ENCODE results near the gene SNX20. TPM values are rescaled to one million over a fixed set of nuclear protein-coding genes. Genes with fewer than 3 reads are reported as not detected.

SNX20 gene
- total RNA-seq, 1 experiment from 2014 or later: not detected

DNA sequence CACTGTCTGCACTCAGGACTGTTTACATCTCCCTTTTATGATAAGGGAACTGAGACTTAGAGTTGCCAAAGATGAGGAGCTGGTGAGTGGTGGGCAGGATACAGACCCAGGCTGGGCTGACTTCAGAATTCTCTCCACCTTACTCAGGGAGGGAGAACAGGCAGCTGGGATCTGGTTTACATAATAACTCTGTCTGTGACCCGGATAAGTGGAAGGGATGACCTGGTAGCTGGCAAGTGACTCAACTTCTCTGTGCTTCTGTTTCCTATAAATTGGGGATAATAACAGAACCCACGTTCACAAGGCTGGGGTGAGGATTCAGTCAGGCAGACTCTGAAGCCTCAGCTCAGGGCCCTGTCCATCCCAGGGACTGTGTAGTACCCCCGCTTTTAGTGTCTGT is 2.6 kb downstream of the SNX20 start:
- DNase-seq (ENCODE audit: low spot score): no peak
- Histone ChIP-seq H3K36me3 (ENCODE audit: insufficient read depth, low read length, poor library complexity, severe bottlenecking) (no peaks in the 10 kb centered on the region), H3K27ac (ENCODE audit: low read depth, low read length, poor library complexity, severe bottlenecking) (no peak overlapping the region), H3K27me3 (replicated peaks; ENCODE audit: insufficient read depth, low read depth, low read length, poor library complexity) (no peaks in the 10 kb centered on the region), H3K9me3 (ENCODE audit: low read depth, low read length, poor library complexity, severe bottlenecking) (no peaks in the 10 kb centered on the region), H3K4me1 (ENCODE audit: insufficient read depth, low read length, poor library complexity, severe bottlenecking) (no peaks in the 10 kb centered on the region), H3K4me3 (ENCODE audit: low read depth, low read length, poor library complexity, severe bottlenecking) (no peak overlapping the region)
- no TSS peak for BruUV-seq (replicated peaks)
- POLR2A ChIA-PET (ENCODE audit: low non-redundant PET): no interaction called here
- CTCF ChIA-PET: interaction anchor here (1.1 kb wide), 1 partner anchor 13 kb away, joined by 4 read pairs; no protein-coding TSS in a partner anchor
- intact Hi-C loops (cut with micrococcal nuclease; ENCODE audit: unreplicated experiment): no loop called here
- TF ChIP-seq, protein P1, sequence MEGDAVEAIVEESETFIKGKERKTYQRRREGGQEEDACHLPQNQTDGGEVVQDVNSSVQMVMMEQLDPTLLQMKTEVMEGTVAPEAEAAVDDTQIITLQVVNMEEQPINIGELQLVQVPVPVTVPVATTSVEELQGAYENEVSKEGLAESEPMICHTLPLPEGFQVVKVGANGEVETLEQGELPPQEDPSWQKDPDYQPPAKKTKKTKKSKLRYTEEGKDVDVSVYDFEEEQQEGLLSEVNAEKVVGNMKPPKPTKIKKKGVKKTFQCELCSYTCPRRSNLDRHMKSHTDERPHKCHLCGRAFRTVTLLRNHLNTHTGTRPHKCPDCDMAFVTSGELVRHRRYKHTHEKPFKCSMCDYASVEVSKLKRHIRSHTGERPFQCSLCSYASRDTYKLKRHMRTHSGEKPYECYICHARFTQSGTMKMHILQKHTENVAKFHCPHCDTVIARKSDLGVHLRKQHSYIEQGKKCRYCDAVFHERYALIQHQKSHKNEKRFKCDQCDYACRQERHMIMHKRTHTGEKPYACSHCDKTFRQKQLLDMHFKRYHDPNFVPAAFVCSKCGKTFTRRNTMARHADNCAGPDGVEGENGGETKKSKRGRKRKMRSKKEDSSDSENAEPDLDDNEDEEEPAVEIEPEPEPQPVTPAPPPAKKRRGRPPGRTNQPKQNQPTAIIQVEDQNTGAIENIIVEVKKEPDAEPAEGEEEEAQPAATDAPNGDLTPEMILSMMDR (conservative IDR thresholded peaks at IDR 0.05; ENCODE audit: low read depth, low read length): no peak
- TF ChIP-seq EZH2 (IDR thresholded peaks at IDR 0.05; ENCODE audit: borderline replicate concordance, low read depth, low read length, poor library complexity, severe bottlenecking): no peak

DNA sequence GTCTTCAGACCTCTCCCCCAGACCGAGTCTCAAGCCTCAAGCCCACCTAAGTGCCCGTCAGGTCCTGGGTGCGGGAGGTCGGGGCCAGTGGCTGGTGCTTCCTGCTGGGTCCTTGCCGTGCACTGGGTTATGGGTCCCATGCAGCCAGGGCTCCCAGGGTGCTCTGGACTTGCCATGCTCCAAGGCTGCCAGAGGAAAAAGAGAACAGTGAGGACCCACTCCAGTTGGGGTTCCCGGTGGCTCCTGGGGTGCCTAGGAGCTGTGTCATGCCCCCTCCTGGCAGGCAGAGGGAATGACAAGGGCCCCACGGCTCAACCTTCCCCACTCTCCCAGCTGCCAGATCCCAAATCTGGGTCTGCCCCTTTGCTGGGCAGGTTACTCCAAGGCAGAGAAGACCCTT is 3.8 kb downstream of the SNX20 start:
- Histone ChIP-seq H3K27me3 (replicated peaks; ENCODE audit: insufficient read depth, low read depth, low read length, poor library complexity) (no peaks in the 10 kb centered on the region), H3K4me3 (ENCODE audit: low read depth, low read length, poor library complexity, severe bottlenecking) (no peak overlapping the region), H3K4me1 (ENCODE audit: insufficient read depth, low read length, poor library complexity, severe bottlenecking) (no peaks in the 10 kb centered on the region), H3K9me3 (ENCODE audit: low read depth, low read length, poor library complexity, severe bottlenecking) (peaks cover 7% of the 10 kb centered on the region), H3K36me3 (ENCODE audit: insufficient read depth, low read length, poor library complexity, severe bottlenecking) (no peaks in the 10 kb centered on the region), H3K27ac (ENCODE audit: low read depth, low read length, poor library complexity, severe bottlenecking) (no peak overlapping the region)
- BruUV-seq (replicated peaks): no TSS peak
- ChIA-PET CTCF (interaction anchor here (1.0 kb wide), 1 partner anchor 8 kb away, joined by 6 read pairs; no protein-coding TSS in a partner anchor), POLR2A (ENCODE audit: low non-redundant PET) (no interaction called here)
- TF ChIP-seq, protein P1 (conservative IDR thresholded peaks at IDR 0.05; ENCODE audit: low read depth, low read length): peak; percentile 54
- no peak for TF ChIP-seq EZH2 (IDR thresholded peaks at IDR 0.05; ENCODE audit: borderline replicate concordance, low read depth, low read length, poor library complexity, severe bottlenecking)
- no peak for DNase-seq (ENCODE audit: low spot score)
- intact Hi-C loops (cut with micrococcal nuclease; ENCODE audit: unreplicated experiment): no loop called here

DNA sequence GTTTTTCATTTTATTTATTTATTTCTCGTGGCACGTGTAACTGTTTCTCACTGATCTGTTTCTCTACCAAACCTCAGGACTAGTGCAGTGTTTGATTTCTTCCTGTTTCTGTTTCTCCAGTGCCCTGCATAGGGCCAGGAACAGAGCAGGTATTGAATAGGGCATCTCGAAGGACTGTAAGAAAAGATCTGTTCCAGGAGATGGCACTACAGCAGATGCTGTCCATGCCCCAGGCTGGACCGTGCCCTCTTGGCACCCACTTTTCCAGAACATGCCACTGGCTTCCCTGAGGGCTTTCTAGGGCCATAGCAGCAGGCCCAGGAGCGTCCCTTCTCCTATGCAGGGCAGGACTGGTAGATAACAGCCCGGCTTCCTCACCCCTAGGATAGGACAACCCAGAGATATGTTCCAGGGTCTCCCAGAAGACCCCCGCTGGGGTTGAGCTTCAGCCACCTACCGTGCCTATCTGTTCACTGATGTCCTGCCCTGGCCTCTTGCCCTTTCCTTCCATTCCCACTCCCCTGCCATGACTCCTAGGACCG is 4.4 kb downstream of the SNX20 start:
- H3K9me3 ChIP-seq (ENCODE audit: low read depth, low read length, poor library complexity, severe bottlenecking): peaks cover 13% of the 10 kb centered on the region
- ChIA-PET POLR2A (ENCODE audit: low non-redundant PET) (no interaction called here), CTCF (interaction anchor here (1.0 kb wide), 1 partner anchor 9 kb away, joined by 6 read pairs; no protein-coding TSS in a partner anchor)
- no peak for DNase-seq (ENCODE audit: low spot score)
- intact Hi-C loops (cut with micrococcal nuclease; ENCODE audit: unreplicated experiment): no loop called here
- no peaks in the 10 kb centered on the region for H3K36me3 ChIP-seq (ENCODE audit: insufficient read depth, low read length, poor library complexity, severe bottlenecking)
- H3K4me3 ChIP-seq (ENCODE audit: low read depth, low read length, poor library complexity, severe bottlenecking): no peak overlapping the region
- no peak overlapping the region for H3K27ac ChIP-seq (ENCODE audit: low read depth, low read length, poor library complexity, severe bottlenecking)
- BruUV-seq (replicated peaks): no TSS peak
- no peaks in the 10 kb centered on the region for H3K4me1 ChIP-seq (ENCODE audit: insufficient read depth, low read length, poor library complexity, severe bottlenecking)
- H3K27me3 ChIP-seq (replicated peaks; ENCODE audit: insufficient read depth, low read depth, low read length, poor library complexity): no peaks in the 10 kb centered on the region
- TF ChIP-seq EZH2 (IDR thresholded peaks at IDR 0.05; ENCODE audit: borderline replicate concordance, low read depth, low read length, poor library complexity, severe bottlenecking): no peak
- TF ChIP-seq, protein P1 (conservative IDR thresholded peaks at IDR 0.05; ENCODE audit: low read depth, low read length): no peak
